Measurements from ENCODE around the gene ARAP3.
A peak's percentile ranks its signal among the peaks of the same experiment; 100 is the strongest.

Gene ARAP3

DNA sequence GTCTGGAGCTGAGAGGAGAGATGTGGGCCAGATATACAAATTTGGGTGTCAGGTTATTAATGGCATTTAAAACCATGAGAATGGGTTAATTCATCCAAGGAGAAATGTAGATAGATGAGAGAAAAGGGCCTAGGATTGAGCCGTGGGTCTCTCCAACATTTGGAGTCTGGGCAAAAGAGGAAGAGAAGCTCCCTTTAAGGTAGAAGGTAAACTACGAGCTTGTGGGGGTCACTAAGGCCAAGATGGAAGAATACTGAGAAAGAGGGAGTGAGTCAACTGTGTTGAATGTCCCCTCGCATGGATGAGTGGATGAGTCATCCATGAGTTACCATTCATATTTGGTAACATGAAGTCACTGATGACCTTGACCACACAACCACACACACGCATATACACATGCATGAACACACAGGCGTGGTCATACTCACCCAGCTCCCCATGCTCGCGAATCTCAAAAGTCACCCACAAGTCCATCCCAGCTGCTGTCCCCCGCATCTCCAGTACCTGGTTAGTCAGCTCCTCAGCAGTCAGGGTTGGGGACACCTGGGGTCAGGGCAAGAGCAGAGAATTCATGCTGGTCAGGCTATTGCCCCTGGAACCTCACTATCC, 24.0 kb downstream of the ARAP3 start:
- CTCF ChIA-PET = interaction anchor here (0.6 to 2.0 kb wide), 3 partner anchors 11 to 221 kb away, joined by 3 to 5 read pairs (median 3); no protein-coding TSS in a partner anchor
- TF ChIP-seq, protein P1, sequence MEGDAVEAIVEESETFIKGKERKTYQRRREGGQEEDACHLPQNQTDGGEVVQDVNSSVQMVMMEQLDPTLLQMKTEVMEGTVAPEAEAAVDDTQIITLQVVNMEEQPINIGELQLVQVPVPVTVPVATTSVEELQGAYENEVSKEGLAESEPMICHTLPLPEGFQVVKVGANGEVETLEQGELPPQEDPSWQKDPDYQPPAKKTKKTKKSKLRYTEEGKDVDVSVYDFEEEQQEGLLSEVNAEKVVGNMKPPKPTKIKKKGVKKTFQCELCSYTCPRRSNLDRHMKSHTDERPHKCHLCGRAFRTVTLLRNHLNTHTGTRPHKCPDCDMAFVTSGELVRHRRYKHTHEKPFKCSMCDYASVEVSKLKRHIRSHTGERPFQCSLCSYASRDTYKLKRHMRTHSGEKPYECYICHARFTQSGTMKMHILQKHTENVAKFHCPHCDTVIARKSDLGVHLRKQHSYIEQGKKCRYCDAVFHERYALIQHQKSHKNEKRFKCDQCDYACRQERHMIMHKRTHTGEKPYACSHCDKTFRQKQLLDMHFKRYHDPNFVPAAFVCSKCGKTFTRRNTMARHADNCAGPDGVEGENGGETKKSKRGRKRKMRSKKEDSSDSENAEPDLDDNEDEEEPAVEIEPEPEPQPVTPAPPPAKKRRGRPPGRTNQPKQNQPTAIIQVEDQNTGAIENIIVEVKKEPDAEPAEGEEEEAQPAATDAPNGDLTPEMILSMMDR (conservative IDR thresholded peaks at IDR 0.05; ENCODE audit: low read depth) = no peak
- POLR2A ChIA-PET (ENCODE audit: low non-redundant PET) = interaction anchor here (0.5 kb wide), 1 partner anchor 340 kb away, joined by 6 read pairs; no protein-coding TSS in a partner anchor
- no peak overlapping the region for H3K27ac ChIP-seq
- peak; percentile 92 for DNase-seq (ENCODE audit: low spot score)

DNA sequence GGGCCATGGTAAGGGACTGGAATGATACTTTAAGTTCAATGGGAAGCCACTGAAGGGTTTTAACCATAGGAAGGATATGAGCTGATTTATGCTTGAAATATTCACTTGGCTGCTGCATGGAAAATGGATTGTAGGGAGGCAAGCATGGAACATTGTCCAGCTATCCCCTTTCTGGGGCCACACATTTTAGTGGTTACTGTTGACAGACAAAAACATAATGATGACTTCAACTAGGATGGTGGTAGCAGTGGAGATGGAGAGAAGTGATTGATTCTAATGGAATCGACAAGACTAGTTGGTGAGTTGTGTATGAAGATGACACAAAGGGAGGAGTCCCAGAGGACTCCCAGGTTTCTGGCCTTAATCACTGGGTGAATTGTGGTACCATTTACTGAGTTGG, 24.6 kb downstream of the ARAP3 start:
- H3K27ac ChIP-seq = no peak overlapping the region
- DNase-seq (ENCODE audit: low spot score) = no peak
- CTCF ChIA-PET = interaction anchor here (1.2 kb wide), 1 partner anchor 12 kb away, joined by 3 read pairs; no protein-coding TSS in a partner anchor
- POLR2A ChIA-PET (ENCODE audit: low non-redundant PET) = no interaction called here
- TF ChIP-seq, protein P1 (conservative IDR thresholded peaks at IDR 0.05; ENCODE audit: low read depth) = no peak

DNA sequence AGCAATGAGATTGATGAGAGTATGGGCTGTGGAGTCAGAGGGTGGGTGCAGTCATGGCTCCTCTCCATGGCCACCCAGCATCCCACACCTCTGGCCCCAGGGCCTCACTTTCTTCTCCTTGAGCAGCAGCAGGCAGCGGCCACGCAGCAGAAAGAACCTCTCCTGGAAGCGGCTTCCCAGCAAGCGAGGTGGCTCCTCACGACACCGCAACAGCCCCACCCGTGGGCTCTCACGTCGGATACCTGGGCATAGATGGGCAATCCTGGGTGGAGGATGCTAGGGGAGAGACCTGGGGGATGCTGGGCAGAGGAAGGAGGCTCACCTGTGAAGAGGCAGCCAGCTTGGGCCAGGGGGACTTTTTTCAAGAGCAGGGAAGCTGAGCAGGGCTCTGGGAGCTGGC, 25.6 kb downstream of the ARAP3 start:
- no peak for DNase-seq (ENCODE audit: low spot score)
- TF ChIP-seq, protein P1 (conservative IDR thresholded peaks at IDR 0.05; ENCODE audit: low read depth) = no peak
- POLR2A ChIA-PET (ENCODE audit: low non-redundant PET) = no interaction called here
- H3K27ac ChIP-seq = no peak overlapping the region
- CTCF ChIA-PET = no interaction called here

DNA sequence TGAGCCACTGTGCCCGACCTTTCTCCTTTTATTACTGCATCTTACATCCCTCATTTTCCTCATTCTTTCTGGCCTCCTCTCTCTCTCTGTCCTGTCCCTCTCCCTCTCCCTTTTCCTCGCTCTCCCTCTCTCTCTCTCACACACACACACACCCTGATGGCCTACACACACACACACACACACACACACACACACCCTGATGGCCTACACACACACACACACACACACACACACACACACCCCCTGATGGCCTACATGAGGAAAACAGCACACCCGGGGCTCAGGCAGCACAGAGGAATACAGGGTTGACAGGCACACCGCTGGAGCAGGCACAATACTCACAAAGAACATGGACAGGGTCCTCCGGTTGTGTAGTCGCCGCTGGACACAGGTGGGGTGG, 27.0 kb downstream of the ARAP3 start:
- H3K27ac ChIP-seq = no peak overlapping the region
- TF ChIP-seq, protein P1 (conservative IDR thresholded peaks at IDR 0.05; ENCODE audit: low read depth) = no peak
- CTCF ChIA-PET = interaction anchor here (0.6 kb wide), 1 partner anchor 11 kb away, joined by 5 read pairs; no protein-coding TSS in a partner anchor
- no peak for DNase-seq (ENCODE audit: low spot score)
- POLR2A ChIA-PET (ENCODE audit: low non-redundant PET) = no interaction called here

DNA sequence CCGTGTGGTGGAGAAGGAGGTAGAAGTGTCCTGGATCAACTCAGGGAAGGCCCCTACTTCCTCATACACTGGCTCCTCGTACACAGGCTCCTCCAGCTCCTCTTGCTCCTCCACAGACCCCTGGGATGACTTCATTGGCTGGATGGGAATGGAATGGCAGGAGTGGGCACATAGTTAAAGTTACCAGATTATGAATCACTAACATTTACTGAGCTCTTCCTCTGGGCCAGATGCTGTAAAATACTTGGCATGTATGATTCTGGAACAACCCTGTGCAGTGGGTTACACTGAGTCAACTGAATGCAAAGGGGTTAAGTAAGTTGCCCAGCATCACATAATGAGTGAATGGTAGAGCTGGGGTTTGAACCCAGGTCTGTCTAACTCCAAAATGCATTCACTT, 27.7 kb downstream of the ARAP3 start:
- ChIA-PET POLR2A (ENCODE audit: low non-redundant PET) (no interaction called here), CTCF (interaction anchor here (0.6 to 1.0 kb wide), 4 partner anchors 10 to 262 kb away, joined by 3 to 7 read pairs (median 4); no protein-coding TSS in a partner anchor)
- no peak overlapping the region for H3K27ac ChIP-seq
- TF ChIP-seq, protein P1 (conservative IDR thresholded peaks at IDR 0.05; ENCODE audit: low read depth) = no peak
- DNase-seq (ENCODE audit: low spot score) = no peak

DNA sequence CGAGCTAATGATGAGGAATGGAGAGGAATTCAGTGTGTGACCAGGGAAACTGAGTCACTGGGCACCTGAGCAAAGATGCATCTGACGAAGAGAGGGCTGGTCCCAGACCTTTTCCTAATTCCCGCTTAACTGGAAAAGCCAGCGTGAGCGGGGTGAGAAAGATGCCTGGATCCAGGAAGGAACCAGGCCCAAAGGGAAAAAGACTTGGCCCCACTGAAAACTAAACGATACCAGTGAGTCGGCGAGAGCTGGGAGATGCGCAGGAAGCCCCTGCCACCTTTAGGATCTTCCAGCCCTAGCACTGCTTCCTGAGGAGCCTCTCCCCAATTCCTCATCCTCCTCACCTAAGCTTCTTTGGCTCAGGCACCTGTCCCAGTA, 30.3 kb downstream of the ARAP3 start:
- DNase-seq (ENCODE audit: low spot score) = peak; percentile 61
- POLR2A ChIA-PET (ENCODE audit: low non-redundant PET) = no interaction called here
- H3K27ac ChIP-seq = peak overlapping the region; percentile 46
- TF ChIP-seq, protein P1 (conservative IDR thresholded peaks at IDR 0.05; ENCODE audit: low read depth) = no peak
- CTCF ChIA-PET = interaction anchor here (0.6 to 3.0 kb wide), 3 partner anchors 13 to 255 kb away, joined by 4 to 11 read pairs (median 5); no protein-coding TSS in a partner anchor

Data from RWPE1 (cell line).